GM21360 (cell line): Measurements from ENCODE around the gene SORBS1.

Experiments used
- ATAC-seq: cut with Tn5 transposase; IDR thresholded peaks from one replicate; pipeline ENCODE4 v1.9.1; 2021; ENCODE audit warnings: mild to moderate bottlenecking, moderate library complexity; ENCODE audit not compliant: unreplicated experiment

SORBS1 gene

DNA sequence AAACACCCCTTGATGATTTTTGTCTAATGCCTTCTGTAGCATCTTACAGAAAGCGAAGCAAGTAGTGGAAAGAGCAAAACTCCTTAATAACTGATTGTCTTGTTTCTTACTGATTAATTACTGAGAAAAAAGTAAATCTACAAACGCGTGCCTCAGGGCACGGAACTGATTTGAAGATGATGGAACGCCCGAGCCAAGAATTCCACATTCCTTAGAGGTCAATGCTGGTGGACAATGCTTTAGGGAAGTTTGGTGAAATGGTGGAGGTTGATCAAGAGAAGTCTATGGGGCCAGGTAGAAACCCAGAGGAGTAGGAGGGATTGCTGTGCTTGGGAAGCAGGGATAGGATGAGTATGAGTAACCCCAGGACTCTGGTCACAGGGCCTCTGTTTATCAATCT is 5.0 kb upstream of the SORBS1 start:
- ATAC-seq, result no peak

DNA sequence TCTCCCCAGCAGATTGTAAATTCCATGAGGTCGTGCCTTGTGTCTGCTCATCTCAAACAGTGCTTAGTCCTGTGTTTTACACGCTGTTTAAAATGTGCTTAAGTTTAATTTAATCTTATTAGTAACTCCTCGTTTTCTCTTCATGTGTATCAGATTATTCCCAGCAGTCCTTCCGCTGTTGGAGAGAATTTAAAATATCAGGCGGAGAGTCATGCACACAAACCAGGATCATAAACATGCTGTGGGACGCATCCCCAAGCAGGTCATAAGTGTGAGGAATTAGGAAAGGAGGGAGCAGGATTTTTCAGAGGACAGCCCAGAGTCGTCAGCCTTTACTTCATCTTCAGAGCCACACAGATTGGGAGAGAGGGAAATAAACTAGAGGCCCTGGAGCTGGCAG is 4.2 kb upstream of the SORBS1 start:
- no peak for ATAC-seq

DNA sequence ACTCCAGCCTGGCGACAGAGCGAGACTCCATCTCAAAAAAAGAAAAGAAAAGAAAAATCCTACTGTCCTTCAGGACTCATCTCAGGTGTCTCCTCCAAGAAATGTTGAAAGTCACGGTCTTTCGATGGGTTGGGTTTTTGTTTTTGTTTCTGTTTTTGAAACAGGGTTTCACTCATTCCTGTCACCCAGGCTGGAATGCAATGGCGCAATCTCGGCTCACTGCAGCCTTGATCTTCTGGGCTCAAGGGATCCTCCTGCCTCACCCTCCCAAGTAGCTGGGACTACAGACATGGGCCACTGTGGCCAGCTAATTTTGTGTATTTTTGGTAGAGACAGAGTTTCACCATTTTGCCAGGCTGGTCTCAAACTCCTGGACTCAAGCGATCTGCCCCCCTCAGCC is 3.1 kb upstream of the SORBS1 start:
- no peak for ATAC-seq

DNA sequence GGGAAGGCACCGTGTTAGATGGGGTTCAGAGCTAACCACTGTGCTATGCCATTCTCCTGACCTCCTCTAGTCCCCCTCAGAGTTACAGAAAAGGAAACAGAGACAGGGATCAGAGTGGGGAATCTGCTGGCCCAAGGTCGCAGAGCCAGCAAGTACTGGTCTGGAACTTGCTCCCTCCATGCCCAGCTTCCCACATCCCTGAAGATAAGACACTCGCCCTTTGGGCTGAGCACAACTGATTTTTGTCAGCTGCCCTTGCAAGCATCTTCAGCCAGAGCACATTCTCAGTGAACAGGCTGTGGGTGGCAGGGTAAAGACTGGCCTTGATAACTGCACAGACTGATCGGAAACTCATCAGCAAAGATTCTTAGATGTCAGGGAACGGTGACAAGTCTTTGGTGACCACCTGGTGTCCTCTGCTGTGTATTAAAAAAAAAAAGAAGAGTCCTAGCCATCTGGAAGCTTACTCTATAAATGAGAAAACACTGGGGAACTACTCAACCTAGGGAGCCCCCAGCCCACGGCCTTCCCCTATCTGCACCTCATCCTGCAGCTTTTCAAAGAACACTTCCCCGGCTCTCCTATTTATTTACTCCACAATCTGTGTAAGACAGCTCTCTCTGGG is 1.3 kb upstream of the SORBS1 start:
- ATAC-seq, result no peak

DNA sequence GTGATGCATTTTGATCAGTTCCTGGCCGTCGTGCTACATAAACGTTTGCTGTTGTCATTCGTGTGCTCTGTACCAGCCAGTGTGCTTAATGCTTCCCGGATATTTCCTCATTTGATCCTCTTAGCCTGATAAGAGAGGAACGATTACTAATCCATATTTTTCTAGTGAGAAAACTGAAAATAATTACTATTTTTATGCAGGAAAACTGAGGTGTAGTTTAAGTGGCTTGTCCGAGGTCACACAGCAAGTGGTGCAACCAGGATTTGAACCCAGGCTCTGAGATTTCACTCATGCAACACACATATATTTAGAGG is 650 bp upstream of the SORBS1 start:
- no peak for ATAC-seq

GRCh38 chr10:95560278-95561176 is 644 bp downstream of the SORBS1 start:
- ATAC-seq, result peak; percentile 24

DNA sequence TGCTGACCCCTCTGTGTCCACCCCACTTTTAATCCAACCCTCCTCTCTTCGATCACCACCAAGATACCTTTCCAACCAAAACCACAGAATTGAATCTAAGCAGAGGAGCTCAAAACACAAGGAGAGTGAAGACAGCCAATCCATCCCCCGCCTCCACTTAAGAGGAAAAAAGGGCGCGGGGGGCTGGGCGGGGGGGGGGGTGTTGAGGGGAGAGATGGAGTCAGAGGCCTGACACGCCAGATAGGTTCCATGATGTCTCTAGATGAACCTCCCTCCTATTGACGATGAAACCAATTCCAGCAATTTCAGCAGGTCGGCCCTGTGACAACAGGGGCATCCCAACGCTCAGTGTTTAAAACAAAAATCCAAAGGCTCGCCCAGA is 1.3 kb downstream of the SORBS1 start:
- ATAC-seq, result no peak

DNA sequence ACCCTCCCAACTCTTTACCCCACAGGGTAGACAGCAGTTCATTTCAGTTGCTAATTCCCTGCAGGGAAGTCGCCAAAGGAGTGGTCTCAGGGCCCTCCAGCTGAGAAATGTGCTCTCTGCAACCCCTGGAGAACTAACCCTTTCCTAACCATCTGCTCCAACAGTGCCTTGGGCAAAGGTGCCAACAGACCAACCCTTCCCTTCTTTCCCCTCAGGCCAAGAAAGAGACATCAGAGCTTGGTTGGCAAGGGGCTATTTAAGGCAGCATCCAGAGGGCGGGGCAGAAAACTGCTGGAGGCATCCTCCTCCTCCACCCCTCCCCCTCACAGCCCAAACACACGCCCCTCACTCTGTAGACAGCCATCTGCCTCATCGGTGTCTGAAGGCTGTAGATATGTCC is 1.7 kb downstream of the SORBS1 start:
- no peak for ATAC-seq

- no peak for ATAC-seq
Measured at GRCh38 chr10:95558593-95559320, 2.4 kb downstream of the SORBS1 start.

DNA sequence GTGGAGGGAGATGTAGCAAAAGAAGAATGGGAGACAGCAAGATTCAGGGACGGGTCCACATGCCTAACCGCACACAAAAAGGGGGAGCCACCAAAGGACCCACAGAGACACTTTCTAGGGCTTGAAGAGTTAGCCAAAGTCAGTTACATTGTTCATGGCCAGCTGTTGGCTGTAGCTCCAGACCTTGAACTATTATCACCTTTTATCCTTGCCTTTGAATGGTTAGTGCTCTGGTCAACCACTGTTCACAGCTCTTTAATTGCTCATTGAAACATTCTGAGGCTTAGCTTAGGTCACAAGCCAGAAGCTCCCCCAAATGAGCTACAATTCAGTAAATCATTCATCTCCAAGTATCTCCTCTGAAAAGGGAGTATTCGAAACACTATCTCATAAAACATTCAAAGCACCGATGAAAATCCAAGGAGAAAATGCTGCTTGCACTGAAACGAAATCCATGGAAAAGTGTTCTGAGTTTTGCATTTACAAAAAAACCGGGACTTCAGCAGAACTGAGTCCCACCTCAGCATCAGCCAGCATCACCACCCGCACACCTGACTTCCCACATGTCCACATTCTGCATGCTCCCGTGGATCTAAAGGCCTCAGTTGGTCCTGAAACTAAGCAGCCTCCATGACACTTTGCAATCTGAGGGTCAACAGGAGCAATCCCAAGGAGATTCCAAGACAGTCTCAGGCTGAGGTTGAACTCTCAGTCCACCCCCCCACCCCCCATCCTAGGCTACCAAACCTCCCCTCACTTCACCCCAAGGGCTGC is 4.0 kb downstream of the SORBS1 start:
- ATAC-seq, result no peak

DNA sequence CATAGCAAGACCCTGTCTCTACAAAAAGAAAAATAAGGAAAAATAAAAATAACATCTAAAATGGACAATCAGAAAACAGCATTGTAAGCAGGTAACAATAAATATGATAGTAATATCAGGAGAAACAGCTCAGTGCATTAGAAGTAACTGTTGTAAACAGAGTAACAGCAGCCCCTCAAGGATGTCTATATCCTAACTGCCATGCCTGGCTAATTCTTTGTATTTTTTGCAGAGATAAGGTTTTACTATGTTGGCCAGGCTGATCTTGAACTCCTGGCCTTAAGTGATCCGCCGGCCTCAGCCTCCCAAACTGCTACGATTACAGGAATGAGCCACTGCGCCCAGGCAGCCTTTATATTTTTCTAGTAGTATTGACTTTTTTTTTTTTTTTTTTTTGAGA is 7.5 kb downstream of the SORBS1 start:
- ATAC-seq, result no peak

DNA sequence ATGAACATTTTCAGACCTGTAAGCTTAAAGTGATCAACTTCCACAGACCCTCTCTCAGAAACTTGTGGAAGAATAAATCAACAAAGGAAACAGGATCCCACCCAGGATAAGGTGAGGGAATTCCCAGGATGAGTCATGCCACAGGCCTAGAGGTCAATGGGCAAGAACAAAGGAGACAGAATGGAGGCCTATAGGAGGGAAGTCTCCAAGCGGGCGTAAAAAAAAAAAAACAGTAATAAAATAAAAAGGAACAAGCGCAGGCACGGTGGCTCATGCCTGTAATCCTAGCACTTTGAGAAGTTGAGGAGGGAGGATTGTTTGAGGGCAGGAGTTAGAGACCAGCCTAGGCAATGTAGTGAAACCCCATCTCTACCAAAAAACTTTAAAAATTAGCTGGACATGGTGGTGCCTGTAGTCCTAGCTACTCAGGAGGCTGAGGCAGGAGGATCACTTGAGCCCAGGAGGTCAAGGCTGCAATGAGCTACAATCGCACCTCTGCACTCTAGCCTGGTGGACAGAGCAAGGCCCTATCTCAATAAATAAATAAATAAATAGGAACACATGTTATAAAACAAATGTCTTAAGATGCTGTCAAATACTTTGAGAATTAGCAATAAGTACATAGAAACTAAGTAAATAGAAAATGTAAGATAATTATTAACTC is 8.4 kb downstream of the SORBS1 start:
- no peak for ATAC-seq

GRCh38 chr10:95550073-95550672 is 11.0 kb downstream of the SORBS1 start:
- no peak for ATAC-seq

DNA sequence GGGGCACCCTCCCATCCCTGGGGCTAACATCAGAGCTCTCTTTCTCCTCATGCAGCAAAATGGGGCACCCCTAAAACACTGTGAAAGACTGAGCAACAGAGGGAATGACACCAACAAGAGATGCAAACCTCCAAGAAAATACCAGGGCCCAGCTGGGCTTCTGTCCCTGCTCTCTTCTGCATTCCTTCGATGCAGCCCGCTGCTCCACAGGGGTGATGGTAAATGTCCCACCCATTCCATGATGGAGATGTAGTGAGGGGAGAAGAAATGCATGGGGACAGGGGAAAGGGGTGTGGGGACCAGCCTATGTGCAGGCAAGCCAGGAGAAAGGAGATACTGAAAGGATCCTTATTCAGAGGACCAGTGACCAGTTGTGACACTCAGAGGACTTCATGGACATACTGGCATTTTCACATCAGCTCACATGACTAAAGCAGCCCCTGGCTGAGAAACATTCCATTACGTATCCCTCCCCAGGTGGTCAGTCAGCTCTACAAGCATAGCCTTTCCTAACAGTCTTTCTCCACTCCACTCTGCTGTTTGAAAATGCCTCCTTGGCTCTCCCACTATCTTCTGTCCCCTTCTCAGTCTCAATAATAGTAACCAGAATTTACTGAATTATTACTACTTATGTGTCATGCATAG is 13.3 kb downstream of the SORBS1 start:
- ATAC-seq, result no peak

DNA sequence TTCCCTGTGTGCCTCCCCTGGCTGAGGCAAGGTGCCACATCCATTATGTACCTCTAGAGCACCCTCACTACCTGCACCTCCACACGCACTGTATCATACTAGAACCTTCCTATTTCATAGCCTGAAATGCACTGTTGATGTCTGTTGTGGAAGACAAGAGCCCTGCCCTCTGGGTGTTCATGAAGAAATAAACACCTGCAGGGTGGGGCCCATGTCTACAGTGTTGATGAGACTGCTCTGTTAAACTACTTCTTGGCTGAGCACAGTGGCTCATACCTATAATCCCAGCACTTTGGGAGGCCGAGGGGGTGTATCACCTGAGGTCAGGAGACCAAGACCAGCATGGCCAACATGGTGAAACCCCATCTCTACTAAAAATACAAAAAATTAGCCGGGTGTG is 14.0 kb downstream of the SORBS1 start:
- ATAC-seq, result no peak

GRCh38 chr10:95545981-95546380 is 15.2 kb downstream of the SORBS1 start:
- ATAC-seq, result no peak

DNA sequence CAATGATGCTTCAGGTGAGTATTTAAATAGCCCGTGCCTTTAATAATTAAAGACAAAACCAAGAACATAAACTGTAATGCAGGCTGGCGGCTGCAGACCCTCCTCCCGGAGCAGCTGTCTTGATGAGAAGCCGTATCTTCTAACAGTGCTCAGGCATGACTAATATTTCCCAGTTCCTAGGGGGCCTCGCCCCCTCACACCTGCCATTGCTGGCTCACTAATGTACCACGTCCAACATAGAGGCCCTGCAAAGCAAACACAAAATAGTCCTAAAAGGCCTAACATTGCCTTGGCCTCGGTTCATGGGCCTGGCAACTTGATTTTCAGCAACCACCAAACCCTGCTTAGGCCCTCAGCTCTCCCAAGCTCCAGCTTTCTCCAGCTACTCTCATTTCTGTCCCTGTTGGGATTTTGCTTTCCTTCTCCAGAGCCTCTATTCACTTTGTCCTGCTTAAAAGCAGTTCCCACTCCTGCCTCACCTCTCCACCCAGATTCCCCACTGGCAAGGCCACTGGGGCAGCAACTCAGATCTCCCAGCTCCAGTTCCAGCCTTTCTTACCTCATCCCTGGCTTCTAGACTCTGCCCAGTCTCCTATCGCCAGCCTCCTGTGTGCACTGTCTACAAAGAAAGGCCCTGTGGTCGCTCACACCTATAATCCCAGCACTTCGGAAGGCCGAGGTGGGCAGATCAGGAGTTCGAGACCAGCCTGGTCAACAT is 16.2 kb downstream of the SORBS1 start:
- no peak for ATAC-seq

GRCh38 chr10:95543459-95543858 is 17.7 kb downstream of the SORBS1 start:
- ATAC-seq, result no peak

DNA sequence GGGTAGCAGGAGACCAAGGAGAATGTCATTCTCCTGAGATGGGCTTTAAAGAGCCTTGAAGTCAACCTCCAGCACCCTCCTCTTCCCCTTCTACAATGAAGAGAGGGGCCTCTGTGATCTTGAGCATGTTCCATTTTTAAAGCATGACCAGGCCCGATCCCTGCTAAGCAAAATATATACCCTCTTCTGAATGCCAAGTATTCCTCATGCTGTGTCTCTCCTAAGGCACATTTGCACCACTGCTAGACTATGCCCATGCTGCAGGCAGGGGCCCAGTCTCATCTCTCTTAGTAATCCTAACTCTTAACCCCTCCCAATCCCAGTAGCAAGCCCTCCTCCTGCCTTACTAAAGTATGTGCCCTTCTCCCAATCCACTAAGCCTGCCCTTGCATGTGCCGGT is 18.4 kb downstream of the SORBS1 start:
- ATAC-seq, result no peak
